Mesendoderm (in vitro differentiated cells): ENCODE measurements around the gene CEP170.
"Not testable (repeated sequence)": the region's sequence is repeated elsewhere in the genome, so short reads cannot be mapped to it uniquely, and the experiment has no call there.

ENCODE experiments used
- DNase-seq: peaks from one replicate; pipeline ENCODE4 v3.0.0; 2013
- H2AK5ac ChIP-seq: 2 replicates; pipeline ENCODE4 v1.6.1; 2013; ENCODE audit warnings: low read length, inconsistent platforms
- H2BK120ac ChIP-seq: 2 replicates; pipeline ENCODE4 v1.6.1; 2013; ENCODE audit warnings: low read depth, mild to moderate bottlenecking, low read length, moderate library complexity, mixed read lengths
- H2BK15ac ChIP-seq: replicated peaks from 2 replicates; pipeline ENCODE4 v1.6.1; 2013; ENCODE audit warnings: low read depth, mild to moderate bottlenecking, moderate library complexity
- H2BK5ac ChIP-seq: 2 replicates; pipeline ENCODE4 v1.6.1; 2013; ENCODE audit warnings: low read length, inconsistent platforms
- H3K18ac ChIP-seq: 2 replicates; pipeline ENCODE4 v1.6.1; 2013; ENCODE audit warnings: mild to moderate bottlenecking, low read length, mixed read lengths
- H3K23ac ChIP-seq: one replicate; pipeline ENCODE4 v1.6.1; 2013; ENCODE audit warnings: low read length
- H3K27ac ChIP-seq: 2 replicates; pipeline ENCODE4 v1.5.1; 2013; ENCODE audit warnings: low read depth, mild to moderate bottlenecking, inconsistent platforms, low read length, moderate library complexity
- H3K27me3 ChIP-seq: 2 replicates; pipeline ENCODE4 v1.6.1; 2013; ENCODE audit warnings: low read length, control low read depth, mild to moderate bottlenecking, inconsistent platforms; ENCODE audit not compliant: insufficient read depth, poor library complexity
- H3K36me3 ChIP-seq: 2 replicates; pipeline ENCODE4 v1.6.1; 2013; ENCODE audit warnings: low read length, inconsistent platforms; ENCODE audit not compliant: control insufficient read depth, insufficient read depth
- H3K4ac ChIP-seq: one replicate; pipeline ENCODE4 v1.6.1; 2013; ENCODE audit warnings: low read depth, mild to moderate bottlenecking, low read length, moderate library complexity
- H3K4me1 ChIP-seq: 2 replicates; pipeline ENCODE4 v1.6.1; 2013; ENCODE audit warnings: low read depth, low read length, inconsistent platforms; ENCODE audit not compliant: control insufficient read depth
- H3K4me2 ChIP-seq: 2 replicates; pipeline ENCODE4 v1.6.1; 2013; ENCODE audit warnings: low read length
- H3K4me3 ChIP-seq: 2 replicates; pipeline ENCODE4 v1.5.1; 2013; ENCODE audit warnings: mild to moderate bottlenecking, low read length
- H3K56ac ChIP-seq: one replicate; pipeline ENCODE4 v1.6.1; 2013; ENCODE audit warnings: low read length
- H3K79me1 ChIP-seq: 2 replicates; pipeline ENCODE4 v1.6.1; 2013; ENCODE audit warnings: low read length, inconsistent platforms
- H3K79me2 ChIP-seq: 2 replicates; pipeline ENCODE4 v1.6.1; 2013; ENCODE audit warnings: mild to moderate bottlenecking, low read length; ENCODE audit not compliant: control insufficient read depth, insufficient read depth
- H3K9ac ChIP-seq: 2 replicates; pipeline ENCODE4 v1.6.1; 2013; ENCODE audit warnings: low read length, inconsistent platforms
- H4K5ac ChIP-seq: one replicate; pipeline ENCODE4 v1.6.1; 2013; ENCODE audit warnings: low read length
- H4K8ac ChIP-seq: one replicate; pipeline ENCODE4 v1.6.1; 2013; ENCODE audit warnings: low read depth, mild to moderate bottlenecking, control low read depth, low read length, moderate library complexity
- WGBS: extraction: QIAGEN DNeasy Blood & Tissue Kit; methylation state at CpG from one replicate; pipeline ENCODE4 v1.1.7; 2013; ENCODE audit warnings: low lambda C conversion rate, missing lambda C conversion rate; ENCODE audit not compliant: insufficient coverage; ENCODE audit errors: extremely low coverage; 5-methylcytosine and 5-hydroxymethylcytosine counted together

The CEP170 gene

DNA sequence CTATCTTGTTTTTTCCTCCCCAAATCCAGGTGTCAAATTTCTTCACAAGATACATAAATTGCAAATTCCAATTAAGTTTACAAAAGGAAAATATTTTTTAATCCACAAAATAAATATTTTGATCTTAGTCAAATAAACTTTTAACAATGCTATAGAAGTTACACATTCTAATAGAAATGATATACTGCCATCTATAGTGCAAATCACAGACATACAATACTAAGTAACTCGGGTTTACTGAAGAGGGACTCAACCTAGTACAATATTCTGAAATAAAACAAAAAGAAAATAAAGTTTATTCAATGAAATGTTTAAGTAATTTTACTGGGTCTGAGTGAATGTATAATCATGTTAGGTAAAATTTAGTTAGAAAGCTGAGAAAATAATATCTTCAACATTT lies 114.6 kb downstream of the CEP170 start:
- not testable (repeated sequence) for H2BK15ac ChIP-seq, H3K36me3 ChIP-seq, H4K5ac ChIP-seq, H3K27ac ChIP-seq, H3K79me2 ChIP-seq, H4K8ac ChIP-seq, H3K27me3 ChIP-seq, H2BK120ac ChIP-seq, H3K4me2 ChIP-seq, H2AK5ac ChIP-seq, H3K9ac ChIP-seq, H3K4ac ChIP-seq, H3K18ac ChIP-seq, H3K56ac ChIP-seq, H2BK5ac ChIP-seq, H3K4me3 ChIP-seq, H3K4me1 ChIP-seq, H3K79me1 ChIP-seq, H3K23ac ChIP-seq, DNase-seq
- no CpG with 5 or more reads among the region's 1 CpG for WGBS

DNA sequence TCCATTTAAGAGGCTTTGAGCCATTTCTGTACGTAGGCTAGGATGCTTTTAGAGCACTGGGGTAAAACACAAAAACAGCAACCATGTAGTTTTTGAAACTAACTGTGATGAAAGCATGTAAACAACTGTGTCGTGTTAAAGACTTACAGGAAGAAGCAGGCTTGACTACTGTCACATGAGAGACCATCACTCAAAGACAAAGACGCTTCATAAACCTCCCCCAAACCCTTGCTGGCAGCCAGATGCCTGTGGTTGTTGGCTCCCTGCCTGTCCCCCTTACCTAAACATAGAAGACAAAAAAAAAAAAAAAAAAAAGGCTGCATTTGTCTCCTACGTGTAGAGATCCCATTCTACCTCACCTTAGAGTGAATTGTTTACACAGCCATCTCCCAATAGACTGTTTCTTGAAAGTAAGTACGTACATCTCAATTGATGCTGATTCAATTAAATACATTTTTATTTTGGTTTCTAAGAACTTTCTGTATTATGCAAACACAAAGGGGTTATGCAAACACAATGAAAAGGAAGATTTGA lies 132.1 kb downstream of the CEP170 start:
- H3K27ac ChIP-seq, H3K4me1 ChIP-seq, H3K79me2 ChIP-seq, H3K56ac ChIP-seq, H3K27me3 ChIP-seq, H4K5ac ChIP-seq, H2BK15ac ChIP-seq, H3K79me1 ChIP-seq, H3K18ac ChIP-seq, DNase-seq, H4K8ac ChIP-seq, H3K9ac ChIP-seq, H3K4ac ChIP-seq, H2BK120ac ChIP-seq, H3K23ac ChIP-seq, H3K36me3 ChIP-seq, H2AK5ac ChIP-seq, H3K4me2 ChIP-seq, H3K4me3 ChIP-seq, H2BK5ac ChIP-seq: not testable (repeated sequence)
- WGBS, result no CpG with 5 or more reads among the region's 5 CpGs

DNA sequence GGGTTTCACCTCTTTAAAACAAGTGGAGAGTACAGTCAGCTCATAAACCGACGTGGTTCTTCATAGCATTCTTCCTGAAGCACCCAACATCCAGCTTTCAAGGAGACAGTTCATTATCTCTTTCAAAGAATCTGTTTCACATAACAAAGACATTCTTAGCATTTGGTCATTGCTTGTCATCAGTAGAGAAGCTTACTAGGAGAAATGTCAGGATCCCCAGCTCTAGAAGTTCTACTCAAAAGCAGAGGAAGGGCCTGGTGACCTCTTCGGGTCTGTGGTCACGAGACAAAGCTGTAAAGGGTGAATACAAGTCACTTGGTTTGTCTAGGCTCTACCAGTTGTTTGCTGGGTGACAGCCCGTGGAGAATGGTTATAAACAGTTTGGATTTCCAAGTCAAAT lies 133.1 kb downstream of the CEP170 start:
- not testable (repeated sequence) for H3K4me2 ChIP-seq, H2AK5ac ChIP-seq, H3K27ac ChIP-seq, H4K5ac ChIP-seq, H3K79me2 ChIP-seq, H3K4me1 ChIP-seq, H3K4me3 ChIP-seq, H3K27me3 ChIP-seq, H3K56ac ChIP-seq, H3K18ac ChIP-seq, H4K8ac ChIP-seq, H2BK15ac ChIP-seq, H3K79me1 ChIP-seq, H3K23ac ChIP-seq, H2BK120ac ChIP-seq, H3K9ac ChIP-seq, H3K36me3 ChIP-seq, H3K4ac ChIP-seq, H2BK5ac ChIP-seq
- DNase-seq, result peak; percentile 48
- no CpG with 5 or more reads among the region's 5 CpGs for WGBS

DNA sequence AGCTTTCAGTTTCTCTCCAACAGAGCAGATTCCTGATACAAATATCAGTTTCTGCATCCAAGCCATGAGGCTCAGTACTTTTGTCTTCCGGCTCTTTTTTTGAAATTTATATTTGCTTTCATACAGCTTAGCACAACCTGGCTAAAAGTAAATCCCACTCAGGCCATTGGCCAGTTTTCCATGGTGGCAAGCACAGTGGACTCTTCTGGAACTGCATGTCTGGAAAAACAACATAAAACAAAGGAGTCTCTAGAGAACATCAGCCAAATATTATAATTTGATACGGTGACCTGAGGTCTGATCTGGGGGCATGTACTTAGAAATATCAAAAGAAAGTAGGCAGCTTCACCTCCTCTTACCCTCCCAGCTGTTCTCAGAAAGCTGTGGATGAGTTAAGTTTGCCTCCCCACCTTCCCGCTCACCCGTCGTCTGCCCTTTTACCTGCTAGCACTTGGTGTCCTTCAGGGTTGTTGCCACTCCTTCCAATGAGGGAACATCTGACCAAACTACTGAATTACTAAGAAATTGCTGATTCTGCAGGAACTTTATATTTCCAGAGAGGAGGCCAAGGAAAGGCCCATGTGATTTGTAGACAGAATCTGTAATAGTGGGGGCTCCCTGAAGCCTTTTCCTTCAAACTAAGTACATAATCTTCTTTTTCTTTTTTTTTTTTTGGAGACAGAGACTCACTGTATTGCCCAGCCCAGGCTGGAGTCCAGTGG lies 136.3 kb downstream of the CEP170 start:
- H3K27me3 ChIP-seq, H2AK5ac ChIP-seq, H2BK15ac ChIP-seq, H3K23ac ChIP-seq, H3K79me1 ChIP-seq, H3K4ac ChIP-seq, H3K4me2 ChIP-seq, DNase-seq, H3K9ac ChIP-seq, H4K8ac ChIP-seq, H3K18ac ChIP-seq, H2BK120ac ChIP-seq, H3K4me3 ChIP-seq, H2BK5ac ChIP-seq, H3K79me2 ChIP-seq, H3K4me1 ChIP-seq, H3K36me3 ChIP-seq, H4K5ac ChIP-seq, H3K56ac ChIP-seq, H3K27ac ChIP-seq: not testable (repeated sequence)
- no CpG with 5 or more reads among the region's 5 CpGs for WGBS

DNA sequence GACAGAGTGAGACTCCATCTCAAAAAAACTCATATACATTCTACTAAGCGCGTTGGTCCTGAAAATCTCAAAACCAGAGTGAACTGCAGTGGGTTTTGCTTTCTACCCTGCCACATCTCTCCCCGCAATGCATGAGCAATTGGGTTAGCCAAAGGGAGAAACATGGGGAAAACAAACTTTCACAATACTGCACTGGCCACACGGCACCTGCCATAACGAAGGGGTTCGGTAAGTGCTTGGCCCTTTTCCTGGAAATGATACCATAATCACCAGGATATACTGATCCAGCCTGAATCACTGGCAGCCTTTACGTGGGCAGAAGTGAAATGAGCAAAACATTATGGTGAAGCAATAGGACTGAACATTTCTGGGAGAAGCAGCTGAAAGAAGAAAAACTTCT lies 138.9 kb downstream of the CEP170 start:
- not testable (repeated sequence) for H3K79me2 ChIP-seq, H3K27me3 ChIP-seq, H4K8ac ChIP-seq, H3K4me2 ChIP-seq, H3K27ac ChIP-seq, H3K9ac ChIP-seq, H3K36me3 ChIP-seq, H3K56ac ChIP-seq, H3K79me1 ChIP-seq, DNase-seq, H4K5ac ChIP-seq, H3K4me1 ChIP-seq, H2BK15ac ChIP-seq, H3K4me3 ChIP-seq, H3K23ac ChIP-seq, H2BK5ac ChIP-seq, H2AK5ac ChIP-seq, H3K18ac ChIP-seq, H3K4ac ChIP-seq, H2BK120ac ChIP-seq
- WGBS, result no CpG with 5 or more reads among the region's 7 CpGs

DNA sequence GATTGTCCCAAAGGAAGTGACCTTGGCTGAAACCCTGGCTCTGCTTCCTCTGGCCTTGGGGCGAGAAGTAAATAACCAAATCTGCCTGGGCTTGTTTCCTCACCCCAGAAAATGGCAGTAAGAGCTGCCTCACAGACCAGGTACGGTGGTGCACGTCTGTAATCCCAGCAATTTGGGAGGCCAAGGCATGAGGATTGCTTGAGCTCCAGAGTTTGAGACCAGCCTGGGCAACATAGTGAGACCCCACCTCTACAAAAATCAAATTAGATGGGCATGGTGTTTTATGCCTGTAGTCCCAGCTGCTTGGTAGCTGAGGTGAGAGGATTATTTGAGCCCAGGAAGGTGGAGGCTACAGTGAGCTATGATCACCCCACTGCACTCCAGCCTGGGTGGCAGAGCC lies 140.3 kb downstream of the CEP170 start:
- not testable (repeated sequence) for H3K79me2 ChIP-seq, H2BK15ac ChIP-seq, H3K36me3 ChIP-seq, H3K4me3 ChIP-seq, H3K4me2 ChIP-seq, H3K4ac ChIP-seq, H3K9ac ChIP-seq, H3K56ac ChIP-seq, H3K27me3 ChIP-seq, DNase-seq, H2AK5ac ChIP-seq, H3K18ac ChIP-seq, H3K4me1 ChIP-seq, H2BK5ac ChIP-seq, H3K27ac ChIP-seq, H2BK120ac ChIP-seq, H3K79me1 ChIP-seq, H3K23ac ChIP-seq, H4K8ac ChIP-seq, H4K5ac ChIP-seq
- no CpG with 5 or more reads among the region's 3 CpGs for WGBS
